K562 (cell line): ENCODE data around the gene TMEM214. TPM values are rescaled to one million over a fixed set of nuclear protein-coding genes. Genes with fewer than 3 reads are reported as not detected.

Experiments
- CHD2 ChIP-seq: IDR thresholded peaks from 2 replicates; pipeline ENCODE4 v1.6.1; 2011; ENCODE audit warnings: low read depth, low read length
- FOXM1 ChIP-seq, 2 experiments: fragments of 450-650 bp in 1 of 2; sonication (generic) in 1 of 2; formaldehyde crosslinking in 1 of 2; IDR thresholded peaks; 2 replicates each; pipeline versions ENCODE4 v1.6.1 to v1.9.0; 2017 to 2022; ENCODE audit warnings: low read depth in 2 of 2, mild to moderate bottlenecking in 2 of 2, missing genetic modification reagents in 1 of 2, moderate library complexity in 1 of 2
- MAZ ChIP-seq, 2 experiments: fragments of 450-650 bp in 1 of 2; sonication (generic) in 1 of 2; formaldehyde crosslinking; IDR thresholded peaks in 1 of 2; conservative IDR thresholded peaks in 1 of 2; 2 replicates each; pipeline versions ENCODE4 v1.4.0 to v1.5.0; 2020; ENCODE audit warnings: mild to moderate bottlenecking in 1 of 2, missing genetic modification reagents in 1 of 2
- MYNN ChIP-seq, 2 experiments: sonication (generic); formaldehyde crosslinking in 1 of 2; IDR thresholded peaks; 2 replicates each; pipeline versions ENCODE4 v1.5.0 to v1.6.1; 2016 to 2020; ENCODE audit warnings: antibody characterized with exemption in 1 of 2, missing genetic modification reagents in 1 of 2
- RFX1 ChIP-seq: fragments of 450-650 bp; IDR thresholded peaks from 2 replicates; pipeline ENCODE4 v1.6.1; 2016; ENCODE audit warnings: mild to moderate bottlenecking, moderate library complexity
- SIN3B ChIP-seq: fragments of 450-650 bp; IDR thresholded peaks from 2 replicates; pipeline ENCODE4 v1.6.1; 2017; ENCODE audit warnings: low read depth, mild to moderate bottlenecking, moderate library complexity
- SMAD4 ChIP-seq: fragments of 250-450 bp; sonication (Bioruptor Pico); conservative IDR thresholded peaks from 2 replicates; pipeline ENCODE4 v1.8.0; 2021; ENCODE audit warnings: inconsistent platforms, mild to moderate bottlenecking, moderate library complexity
- TAF1 ChIP-seq: IDR thresholded peaks from 2 replicates; pipeline ENCODE4 v1.6.1; 2011; ENCODE audit warnings: mild to moderate bottlenecking, low read length, moderate library complexity; ENCODE audit not compliant: insufficient read depth, control insufficient read depth, severe bottlenecking; ENCODE audit errors: extremely low read depth
- TBL1XR1 ChIP-seq, 2 experiments: IDR thresholded peaks; 2 replicates each; pipeline ENCODE4 v1.6.1; 2012; ENCODE audit warnings: improper control_type of control experiment in 2 of 2, low read length in 2 of 2, mild to moderate bottlenecking in 1 of 2
- TEAD1 ChIP-seq, 2 experiments: fragments of 450-650 bp in 1 of 2; sonication (generic) in 1 of 2; formaldehyde crosslinking; IDR thresholded peaks; 2 replicates each; pipeline versions ENCODE4 v1.4.0 to v1.8.0; 2020 to 2022; ENCODE audit warnings: mild to moderate bottlenecking in 2 of 2, missing genetic modification reagents in 1 of 2
- TGIF2 ChIP-seq: sonication (generic); formaldehyde crosslinking; IDR thresholded peaks from 2 replicates; pipeline ENCODE4 v1.8.1; 2022; ENCODE audit warnings: mild to moderate bottlenecking, missing genetic modification reagents, moderate library complexity
- TSC22D4 ChIP-seq: fragments of 450-650 bp; IDR thresholded peaks from 2 replicates; pipeline ENCODE4 v1.6.1; 2016; ENCODE audit warnings: missing genetic modification characterization, missing biosample characterization, control low read depth
- ZNF174 ChIP-seq: fragments of 250-450 bp; sonication (Bioruptor Pico); IDR thresholded peaks from 2 replicates; pipeline ENCODE4 v1.4.0; 2020; ENCODE audit warnings: mild to moderate bottlenecking
- ZNF184 ChIP-seq: sonication (generic); formaldehyde crosslinking; IDR thresholded peaks from 2 replicates; pipeline ENCODE4 v1.5.0; 2020; ENCODE audit warnings: missing genetic modification reagents
- ZNF253 ChIP-seq: fragments of 250-450 bp; sonication (Bioruptor Pico); conservative IDR thresholded peaks from 2 replicates; pipeline ENCODE4 v1.6.1; 2021; ENCODE audit warnings: mild to moderate bottlenecking
- ZNF668 ChIP-seq: fragments of 250-450 bp; sonication (Bioruptor Pico); IDR thresholded peaks from 2 replicates; pipeline ENCODE4 v1.8.0; 2022; ENCODE audit warnings: mild to moderate bottlenecking, inconsistent platforms
- polyA plus RNA-seq, 8 experiments: library from polyadenylated mRNA; depleted of rRNA in 4 of 8; stranded (reverse) in 5 of 8; unstranded in 3 of 8; fragments of >200 nt; fragmentation: Nextera tagmentation in 2 of 8; fragmentation: Illumina TruSeq in 1 of 8; extraction: Ambion mirVana in 2 of 8; extraction: Trizol in 1 of 8; gene quantifications; 2 replicates each; pipeline versions ENCODE4 v1.2.1 to v1.2.3, GENCODE V29; 2011 to 2014; ENCODE audit warnings: inconsistent platforms in 1 of 8, missing spikeins in 1 of 8
- total RNA-seq, 7 experiments: library from RNA; depleted of rRNA in 6 of 7; stranded (reverse); fragments of >200 nt in 6 of 7; fragmentation: Illumina TruSeq in 2 of 7; extraction: Trizol in 2 of 7; gene quantifications; 2 replicates each; pipeline versions ENCODE4 v1.2.1 to v1.2.3, GENCODE V29; 2011 to 2021; ENCODE audit warnings: low replicate concordance in 1 of 7
- TF ChIP-seq, protein P1 (sequence below), 3 experiments: fragments of 200-800 bp in 1 of 3; sonication (Bioruptor generic) in 1 of 3; sonication (generic) in 1 of 3; formaldehyde crosslinking in 1 of 3; IDR thresholded peaks; 2 replicates each; pipeline versions ENCODE4 v1.6.1 to v1.8.0; 2016 to 2022; ENCODE audit warnings: mild to moderate bottlenecking in 2 of 3, missing compliant biosample characterization in 2 of 3, missing genetic modification characterization in 2 of 3, missing genetic modification reagents in 1 of 3
- TF ChIP-seq, protein P2 (sequence below): fragments of 250-450 bp; sonication (Bioruptor Pico); IDR thresholded peaks from 2 replicates; pipeline ENCODE4 v1.8.0; 2021; ENCODE audit warnings: moderate library complexity, mild to moderate bottlenecking, inconsistent platforms
- TF ChIP-seq, protein P3 (sequence below): fragments of 250-450 bp; sonication (Bioruptor Pico); IDR thresholded peaks from 2 replicates; pipeline ENCODE4 v1.4.0; 2020; ENCODE audit warnings: mild to moderate bottlenecking, moderate library complexity

Gene TMEM214
- total and polyA plus RNA-seq, 9 of the 15 experiments (the other 6 are each of a cell fraction or from before 2014, with no cell fraction given) = 11.4 to 81.4 (median 44.1) TPM

DNA sequence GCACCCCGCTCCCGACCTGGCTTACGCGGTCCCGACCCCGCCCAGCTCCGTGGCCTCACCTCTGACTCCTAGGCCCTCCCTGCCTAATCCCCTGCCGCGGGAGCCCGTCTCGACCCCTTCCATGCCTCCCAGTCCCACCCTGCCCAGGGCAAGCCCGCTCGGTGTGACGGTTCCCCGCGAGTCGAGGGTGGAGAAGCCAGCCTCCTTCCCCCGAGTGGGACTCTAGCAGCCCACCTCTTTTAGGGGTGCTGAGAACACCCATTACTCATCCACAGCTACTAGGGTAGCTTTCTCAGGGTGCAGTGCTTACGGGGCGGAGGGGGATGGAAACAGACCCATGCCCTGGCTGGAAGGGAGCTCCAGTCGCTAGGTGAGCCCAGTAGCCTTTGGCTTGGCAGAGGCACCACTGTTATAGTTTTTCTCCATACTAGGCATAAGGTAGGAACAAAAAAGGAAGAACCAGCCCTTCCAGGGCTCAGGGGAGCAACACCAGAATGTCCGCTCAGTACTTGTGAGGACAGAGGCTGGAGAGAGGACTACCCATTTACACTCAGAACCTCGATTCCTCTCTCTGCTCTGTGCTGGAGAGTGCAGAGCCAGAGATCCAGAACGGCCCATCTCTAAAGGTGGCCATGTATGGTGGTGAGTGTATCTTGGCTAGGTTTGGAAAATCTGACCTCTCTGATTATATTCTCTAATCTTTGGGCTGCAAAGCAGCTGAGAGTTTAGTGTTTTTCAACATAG is 19.3 kb downstream of the TMEM214 start (continued):
- TF ChIP-seq RFX1 (no peak), TBL1XR1 (IDR thresholded peaks at IDR 0.05; ENCODE audit: low read length in 2 of 2) (no peak), TSC22D4 (tag) (no peak), SMAD4 (CRISPR knock-in tag) (0 out of 2 replicates have a peak, but pooled peaks have one; percentile 28), ZNF174 (CRISPR knock-in tag) (no peak), ZNF253 (CRISPR knock-in tag) (no peak), ZNF184 (CRISPR knock-in tag) (no peak), TEAD1 (CRISPR knock-in tag; IDR thresholded peaks at IDR 0.05) (0 out of 4 replicates have a peak, but pooled peaks of 1 of the 2 experiments have one; percentile 27), FOXM1 (IDR thresholded peaks at IDR 0.05; ENCODE audit: low read depth) (no peak), FOXM1 (CRISPR knock-in tag; IDR thresholded peaks at IDR 0.05; ENCODE audit: low read depth) (no peak), CHD2 (no peak), TAF1 (no peak), ZNF668 (CRISPR knock-in tag) (no peak), TGIF2 (CRISPR knock-in tag) (no peak), SIN3B (peak; percentile 15; the same call in 1 of the 2 replicates), MAZ (CRISPR knock-in tag; conservative IDR thresholded peaks at IDR 0.05 in 1 of 2, IDR thresholded peaks at IDR 0.05 in 1 of 2) (peak in 1 of 2 experiments; percentile 25; a peak in 1 of 4 replicates), MYNN (IDR thresholded peaks at IDR 0.05) (no peak), MYNN (CRISPR knock-in tag; IDR thresholded peaks at IDR 0.05) (no peak)
- TF ChIP-seq, protein P1, sequence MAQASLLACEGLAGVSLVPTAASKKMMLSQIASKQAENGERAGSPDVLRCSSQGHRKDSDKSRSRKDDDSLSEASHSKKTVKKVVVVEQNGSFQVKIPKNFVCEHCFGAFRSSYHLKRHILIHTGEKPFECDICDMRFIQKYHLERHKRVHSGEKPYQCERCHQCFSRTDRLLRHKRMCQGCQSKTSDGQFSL (CRISPR knock-in tag; IDR thresholded peaks at IDR 0.05) = no peak
- TF ChIP-seq, protein P1 (tag; IDR thresholded peaks at IDR 0.05) = no peak
- TF ChIP-seq, protein P2, sequence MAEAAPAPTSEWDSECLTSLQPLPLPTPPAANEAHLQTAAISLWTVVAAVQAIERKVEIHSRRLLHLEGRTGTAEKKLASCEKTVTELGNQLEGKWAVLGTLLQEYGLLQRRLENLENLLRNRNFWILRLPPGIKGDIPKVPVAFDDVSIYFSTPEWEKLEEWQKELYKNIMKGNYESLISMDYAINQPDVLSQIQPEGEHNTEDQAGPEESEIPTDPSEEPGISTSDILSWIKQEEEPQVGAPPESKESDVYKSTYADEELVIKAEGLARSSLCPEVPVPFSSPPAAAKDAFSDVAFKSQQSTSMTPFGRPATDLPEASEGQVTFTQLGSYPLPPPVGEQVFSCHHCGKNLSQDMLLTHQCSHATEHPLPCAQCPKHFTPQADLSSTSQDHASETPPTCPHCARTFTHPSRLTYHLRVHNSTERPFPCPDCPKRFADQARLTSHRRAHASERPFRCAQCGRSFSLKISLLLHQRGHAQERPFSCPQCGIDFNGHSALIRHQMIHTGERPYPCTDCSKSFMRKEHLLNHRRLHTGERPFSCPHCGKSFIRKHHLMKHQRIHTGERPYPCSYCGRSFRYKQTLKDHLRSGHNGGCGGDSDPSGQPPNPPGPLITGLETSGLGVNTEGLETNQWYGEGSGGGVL (CRISPR knock-in tag) = no peak
- TF ChIP-seq, protein P3, sequence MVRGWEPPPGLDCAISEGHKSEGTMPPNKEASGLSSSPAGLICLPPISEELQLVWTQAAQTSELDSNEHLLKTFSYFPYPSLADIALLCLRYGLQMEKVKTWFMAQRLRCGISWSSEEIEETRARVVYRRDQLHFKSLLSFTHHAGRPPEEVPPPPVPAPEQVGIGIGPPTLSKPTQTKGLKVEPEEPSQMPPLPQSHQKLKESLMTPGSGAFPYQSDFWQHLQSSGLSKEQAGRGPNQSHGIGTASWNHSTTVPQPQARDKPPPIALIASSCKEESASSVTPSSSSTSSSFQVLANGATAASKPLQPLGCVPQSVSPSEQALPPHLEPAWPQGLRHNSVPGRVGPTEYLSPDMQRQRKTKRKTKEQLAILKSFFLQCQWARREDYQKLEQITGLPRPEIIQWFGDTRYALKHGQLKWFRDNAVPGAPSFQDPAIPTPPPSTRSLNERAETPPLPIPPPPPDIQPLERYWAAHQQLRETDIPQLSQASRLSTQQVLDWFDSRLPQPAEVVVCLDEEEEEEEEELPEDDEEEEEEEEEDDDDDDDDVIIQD (CRISPR knock-in tag) = 0 out of 2 replicates have a peak, but pooled peaks have one; percentile 53
